Stimulated activated CD4-positive, alpha-beta T cell treated with anti-CD3 and anti-CD28 coated beads, Interleukin-1b, Interleukin-23, amount 100 ng/mL, for 48 hours (primary cell): ENCODE results near the gene ARAP3.

Experiments
- DNase-seq: peaks from one replicate; pipeline ENCODE4 v3.0.0-alpha.2; 2020

ARAP3 gene

GRCh38 chr5:141639357-141640050 is 42.5 kb downstream of the ARAP3 start:
- DNase-seq, result no peak

DNA sequence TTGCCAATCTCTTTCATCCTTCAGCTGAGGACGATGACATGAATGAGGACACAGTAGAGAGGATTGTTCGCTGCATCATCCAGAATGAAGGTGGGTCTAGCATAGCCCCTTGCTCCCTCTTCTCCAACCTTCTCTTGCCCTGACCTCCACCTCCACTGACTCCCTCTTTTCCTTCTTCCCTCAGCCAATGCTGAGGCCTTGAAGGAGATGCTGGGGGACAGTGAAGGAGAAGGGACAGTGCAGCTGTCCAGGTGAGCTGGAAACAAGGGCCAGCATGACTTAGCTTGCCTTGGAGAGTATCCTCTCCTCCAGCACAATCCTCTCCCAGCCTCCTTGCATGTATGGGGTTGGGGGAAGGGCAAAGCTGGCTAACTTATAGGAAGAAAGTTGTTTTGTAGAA is 43.3 kb downstream of the ARAP3 start:
- no peak for DNase-seq

DNA sequence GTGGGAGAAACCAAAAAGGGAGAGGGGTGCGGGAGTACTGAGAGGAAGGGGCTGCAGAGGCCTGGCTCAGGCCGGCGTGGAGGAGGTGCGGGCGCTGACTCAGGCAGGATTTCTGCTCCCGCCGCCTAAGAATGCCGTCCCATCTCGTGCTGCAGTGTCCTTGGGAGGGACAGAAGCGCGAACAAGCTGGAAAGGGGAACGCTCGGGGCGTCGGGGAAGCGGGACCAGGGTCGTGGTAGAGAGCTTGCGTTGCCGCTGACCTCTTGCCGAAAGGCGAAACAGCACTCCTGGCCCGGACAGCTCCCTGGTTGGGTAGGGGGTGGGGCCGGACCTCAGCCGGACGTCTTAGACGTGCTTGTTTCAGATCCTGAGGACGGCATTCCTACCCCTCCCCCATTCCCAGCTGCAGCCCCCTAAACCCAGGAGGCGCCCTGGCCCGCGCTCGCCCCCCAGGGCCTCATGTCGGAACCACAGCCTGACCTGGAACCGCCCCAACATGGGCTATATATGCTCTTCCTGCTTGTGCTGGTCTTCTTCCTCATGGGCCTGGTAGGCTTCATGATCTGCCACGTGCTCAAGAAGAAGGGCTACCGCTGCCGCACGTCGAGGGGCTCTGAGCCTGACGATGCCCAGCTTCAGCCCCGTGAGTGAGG is 44.1 kb downstream of the ARAP3 start:
- DNase-seq, result peak; percentile 59

- DNase-seq, result peak; percentile 40
These were observed 44.8 kb downstream of the ARAP3 start for GRCh38 chr5:141637123-141637766.

- DNase-seq, result peak; percentile 92
These were observed 45.5 kb downstream of the ARAP3 start, which contains the start of the genes HDAC3 and RELL2 for GRCh38 chr5:141636413-141637122. TSS of gene HDAC3 (minus strand) at chr5:141636849. CDS start at chr5:141636790, 59 bp downstream. TSS of gene RELL2 (plus strand) at chr5:141636997. CDS start at chr5:141638226, 1,229 bp downstream.

DNA sequence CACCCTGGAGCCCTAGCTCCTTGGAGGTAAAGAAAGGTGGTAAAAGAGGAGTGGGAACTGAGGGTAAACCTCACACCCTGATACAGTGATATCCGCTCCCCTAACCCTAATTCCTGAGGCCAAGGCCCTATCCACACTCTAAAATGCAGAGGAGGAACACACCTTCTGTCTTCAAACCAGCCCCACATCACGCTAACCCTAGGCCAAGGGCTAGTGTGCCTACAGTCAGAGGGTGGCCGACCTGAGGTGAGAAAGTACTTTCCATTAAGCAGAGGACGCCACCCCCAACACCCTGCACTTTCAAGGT is 46.0 kb downstream of the ARAP3 start:
- peak; percentile 18 for DNase-seq

- DNase-seq, result no peak
These were observed 46.4 kb downstream of the ARAP3 start for GRCh38 chr5:141635646-141636045.

GRCh38 chr5:141634720-141635119 is 47.3 kb downstream of the ARAP3 start:
- DNase-seq, result no peak

GRCh38 chr5:141633871-141634561 is 48.0 kb downstream of the ARAP3 start:
- no peak for DNase-seq

DNA sequence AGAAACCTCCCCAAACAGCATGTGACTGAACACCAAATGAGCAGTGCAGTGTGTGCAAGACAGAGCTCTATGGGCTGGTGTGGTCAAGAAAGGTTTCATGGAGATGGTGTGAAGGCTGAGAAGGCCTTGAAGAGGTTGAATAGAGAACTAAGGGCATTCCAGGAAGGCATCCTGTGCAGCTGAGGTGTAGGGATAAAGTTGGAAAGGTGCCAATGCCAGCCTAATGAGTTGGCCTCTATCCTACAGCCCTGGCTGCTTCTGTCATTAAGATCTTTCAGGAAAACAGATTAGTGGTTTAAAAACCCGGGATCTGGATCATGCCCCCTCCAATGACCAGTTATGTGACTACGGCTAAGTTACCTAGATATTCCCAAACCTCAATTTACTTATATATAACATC is 49.4 kb downstream of the ARAP3 start:
- DNase-seq, result no peak

DNA sequence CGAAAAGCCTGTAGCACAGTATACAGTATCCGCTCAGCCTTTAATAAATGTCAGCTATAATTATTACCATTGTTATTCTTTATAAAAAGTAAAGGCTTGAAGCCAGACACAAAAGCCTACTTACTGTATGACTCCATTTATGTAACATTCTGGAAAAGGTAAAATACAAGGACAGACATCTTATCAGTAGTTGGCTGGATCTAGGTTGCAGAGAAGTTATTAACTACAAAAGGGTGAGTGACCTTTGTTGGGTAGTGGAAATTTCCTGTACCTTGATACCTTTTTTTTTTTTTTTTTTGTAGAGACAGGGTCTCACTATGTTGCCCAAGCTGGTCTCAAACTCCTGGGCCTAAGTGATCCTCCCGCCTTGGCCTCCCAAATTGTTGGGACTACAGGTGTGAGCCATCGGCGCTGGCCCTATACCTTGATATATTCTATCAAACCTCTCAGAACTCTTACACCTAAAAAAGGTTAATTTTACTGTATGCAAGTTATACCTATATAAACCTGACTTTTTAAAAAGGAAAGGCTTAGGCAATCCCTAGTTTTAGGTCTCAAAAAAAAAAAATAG is 51.4 kb downstream of the ARAP3 start:
- DNase-seq, result no peak

- DNase-seq, result no peak
These were observed 53.7 kb downstream of the ARAP3 start for GRCh38 chr5:141628175-141628788.

GRCh38 chr5:141623611-141624010 is 58.4 kb downstream of the ARAP3 start:
- DNase-seq, result no peak

GRCh38 chr5:141623186-141623585 is 58.8 kb downstream of the ARAP3 start:
- peak; percentile 37 for DNase-seq

- peak; percentile 98 for DNase-seq
These were observed 63.1 kb downstream of the ARAP3 start, which contains the start of gene DIAPH1 for GRCh38 chr5:141618804-141619554. TSS of gene DIAPH1 (minus strand) at chr5:141619000. CDS start at chr5:141618914, 86 bp downstream.

DNA sequence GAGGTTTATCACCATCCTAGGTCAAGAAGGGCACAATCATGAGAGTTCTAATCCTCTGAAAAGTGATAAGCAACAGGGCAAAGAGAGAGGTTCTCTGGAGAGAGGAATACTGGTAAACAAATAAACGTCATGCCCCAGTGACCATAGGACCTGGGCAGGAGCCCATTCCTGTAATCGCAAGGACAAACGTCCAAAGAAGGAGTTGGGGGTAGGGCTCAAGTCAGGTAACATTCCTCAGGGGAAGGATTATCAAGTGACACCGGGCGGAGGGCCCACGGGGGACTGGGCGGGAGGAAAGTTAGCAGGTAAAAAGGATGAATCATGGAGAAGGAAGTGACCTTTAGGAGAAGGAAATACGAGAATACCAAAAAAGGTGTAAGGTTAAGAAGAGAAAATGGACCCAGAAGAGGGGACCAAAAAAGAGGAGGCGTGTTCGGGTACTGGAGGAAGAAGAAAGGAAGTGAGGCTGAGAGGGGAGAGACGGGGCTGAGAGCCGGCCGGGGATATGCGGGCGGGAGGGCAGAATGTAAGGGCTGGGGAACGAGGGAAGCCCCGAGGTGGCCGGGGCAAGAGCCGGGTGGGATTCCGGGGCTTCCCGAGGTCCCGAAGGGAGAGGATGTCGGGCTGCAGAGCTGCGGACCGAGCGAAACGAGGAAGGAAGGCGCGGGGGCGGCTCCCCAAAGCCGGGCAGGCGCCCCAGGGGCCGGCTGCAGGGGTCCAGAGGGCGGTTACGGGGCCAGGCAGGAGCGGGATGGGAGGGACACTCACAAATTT is 63.8 kb downstream of the ARAP3 start:
- DNase-seq, result peak; percentile 71

GRCh38 chr5:141617682-141618029 is 64.4 kb downstream of the ARAP3 start:
- no peak for DNase-seq

- DNase-seq, result no peak
These were observed 64.9 kb downstream of the ARAP3 start for GRCh38 chr5:141617128-141617527.

GRCh38 chr5:141615991-141616720 is 65.9 kb downstream of the ARAP3 start:
- DNase-seq, result no peak

DNA sequence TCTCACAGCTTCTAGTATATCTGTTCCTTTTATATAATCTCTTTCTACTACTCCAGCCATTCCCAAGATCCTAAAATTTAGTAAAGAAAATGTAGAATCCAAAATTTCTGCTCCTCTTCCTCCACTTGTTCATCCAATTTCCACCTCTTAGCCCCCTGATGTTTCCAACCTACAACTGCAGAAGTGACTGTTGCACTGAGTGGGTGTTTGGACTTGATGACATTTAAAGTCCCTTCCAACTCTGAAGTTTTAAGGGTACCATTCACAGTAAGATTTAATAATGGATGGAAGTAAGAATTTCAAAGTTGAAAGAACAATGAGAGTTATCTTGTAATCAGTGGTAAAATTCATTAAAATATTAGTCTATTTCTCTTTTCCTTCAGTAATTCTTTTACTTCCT is 68.7 kb downstream of the ARAP3 start:
- no peak for DNase-seq
